PC-9 (cell line): ENCODE results near the gene CAPG. TPM values are rescaled to one million over a fixed set of nuclear protein-coding genes. Genes with fewer than 3 reads are reported as not detected.

Experiments
- BruUV-seq: library from RNA; stranded (reverse); fragments of 400-500 nt; replicated peaks from 2 replicates; lab custom pipeline; 2021; lab: Mats Ljungman, UMichigan
- CTCF ChIA-PET: fragments of 300-600 bp; sonication (Branson Sonifier 250); formaldehyde crosslinking; loops from one replicate; lab custom pipeline; 2022; ENCODE audit warnings: antibody characterized with exemption; lab: Charles Lee
- POLR2A ChIA-PET: fragments of 300-600 bp; sonication (Branson Sonifier 250); formaldehyde crosslinking; loops from one replicate; lab custom pipeline; 2022; ENCODE audit warnings: antibody characterized with exemption; ENCODE audit not compliant: unreplicated experiment; lab: Charles Lee
- DNase-seq, 2 experiments: peaks; one replicate each; pipeline versions ENCODE4 v3.0.0 to v3.0.0-alpha.2; 2015 to 2022; ENCODE audit warnings: mixed read lengths in 1 of 2
- H2AFZ ChIP-seq: fragments of 200-600 bp; sonication (generic); 2 replicates; pipeline ENCODE4 v1.8.1; 2017; ENCODE audit warnings: antibody characterized with exemption
- H3F3A ChIP-seq: fragments of 200-600 bp; sonication (generic); 2 replicates; pipeline ENCODE4 v1.8.1; 2017; ENCODE audit warnings: antibody characterized with exemption, mild to moderate bottlenecking, low read depth; ENCODE audit not compliant: insufficient read depth
- H3K27ac ChIP-seq: fragments of 200-600 bp; sonication (generic); 2 replicates; pipeline ENCODE4 v1.6.1; 2016; ENCODE audit warnings: mixed run types
- H3K27me3 ChIP-seq: fragments of 200-600 bp; sonication (generic); 2 replicates; pipeline ENCODE4 v1.6.1; 2016; ENCODE audit warnings: low read depth, mixed run types; ENCODE audit not compliant: insufficient read depth
- H3K36me3 ChIP-seq: fragments of 200-600 bp; sonication (generic); 2 replicates; pipeline ENCODE4 v1.6.1; 2016; ENCODE audit warnings: low read depth, mixed run types
- H3K4me1 ChIP-seq: fragments of 200-600 bp; sonication (generic); replicated peaks from 2 replicates; pipeline ENCODE4 v1.6.1; 2016; ENCODE audit warnings: mixed run types; ENCODE audit not compliant: insufficient read depth
- H3K4me2 ChIP-seq: fragments of 200-600 bp; sonication (generic); 2 replicates; pipeline ENCODE4 v1.6.1; 2017; ENCODE audit warnings: mixed run types
- H3K4me3 ChIP-seq: fragments of 200-600 bp; sonication (generic); 2 replicates; pipeline ENCODE4 v1.6.1; 2016; ENCODE audit warnings: mixed run types
- H3K79me2 ChIP-seq: fragments of 200-600 bp; sonication (generic); 2 replicates; pipeline ENCODE4 v1.6.1; 2017; ENCODE audit warnings: low read depth, mixed run types
- H3K9me2 ChIP-seq: fragments of 200-600 bp; sonication (generic); 2 replicates; pipeline ENCODE4 v1.8.1; 2017; ENCODE audit warnings: mild to moderate bottlenecking; ENCODE audit not compliant: insufficient read depth
- H3K9me3 ChIP-seq: fragments of 200-600 bp; sonication (generic); 2 replicates; pipeline ENCODE4 v1.8.1; 2016; ENCODE audit warnings: low read depth; ENCODE audit not compliant: insufficient read depth
- H4K20me1 ChIP-seq: fragments of 200-600 bp; sonication (generic); 2 replicates; pipeline ENCODE4 v1.8.1; 2017; ENCODE audit not compliant: insufficient read depth
- EZH2 ChIP-seq: fragments of 200-600 bp; sonication (generic); IDR thresholded peaks from 2 replicates; pipeline ENCODE4 v1.8.0; 2017; ENCODE audit warnings: antibody characterized with exemption, low read depth
- intact Hi-C: fragments of 100-400 bp; cut with micrococcal nuclease; formaldehyde crosslinking; loops from one replicate; pipeline ENCODE4 v1.10.0; 2022; ENCODE audit not compliant: unreplicated experiment
- total RNA-seq: library from RNA; stranded (reverse); gene quantifications from 2 replicates; pipeline ENCODE4 v1.2.3, GENCODE V29; 2021
- TF ChIP-seq, protein P1 (sequence below): fragments of 200-600 bp; sonication (generic); conservative IDR thresholded peaks from 2 replicates; pipeline ENCODE4 v1.6.1; 2017; ENCODE audit warnings: mixed run types, antibody characterized with exemption, mild to moderate bottlenecking, moderate library complexity

CAPG gene
- total RNA-seq, 1 experiment from 2014 or later, result 417 TPM

DNA sequence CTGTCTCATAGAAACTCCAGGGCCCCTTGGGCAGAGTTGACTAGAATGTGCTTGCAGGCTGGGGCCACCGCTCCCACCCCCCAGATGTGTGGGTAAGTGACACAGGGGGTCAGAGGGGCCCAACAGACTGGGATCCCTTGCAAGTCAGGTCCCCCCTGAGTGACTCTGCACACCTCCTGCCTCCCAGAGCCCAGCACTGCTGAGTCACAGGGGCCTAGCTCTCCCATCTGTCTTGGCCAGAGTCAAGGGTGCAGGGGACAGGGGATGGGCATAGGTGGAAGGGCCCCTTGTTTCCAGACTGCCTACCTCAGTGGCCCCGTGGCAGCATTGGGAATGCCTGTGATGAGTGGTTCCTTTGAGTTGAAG lies 19.7 kb upstream of the CAPG start:
- Histone ChIP-seq H2AFZ (no peak overlapping the region), H3K27ac (no peak overlapping the region), H3K4me1 (peaks cover 21% of the 10 kb centered on the region), H4K20me1 (no peaks in the 10 kb centered on the region), H3K79me2 (no peaks in the 10 kb centered on the region), H3K27me3 (no peaks in the 10 kb centered on the region), H3K4me2 (no peak overlapping the region), H3K9me3 (no peaks in the 10 kb centered on the region), H3F3A (peaks cover 19% of the 10 kb centered on the region; the same call in 1 of the 2 replicates), H3K4me3 (no peak overlapping the region), H3K9me2 (no peaks in the 10 kb centered on the region), H3K36me3 (no peaks in the 10 kb centered on the region)
- TF ChIP-seq, protein P1, sequence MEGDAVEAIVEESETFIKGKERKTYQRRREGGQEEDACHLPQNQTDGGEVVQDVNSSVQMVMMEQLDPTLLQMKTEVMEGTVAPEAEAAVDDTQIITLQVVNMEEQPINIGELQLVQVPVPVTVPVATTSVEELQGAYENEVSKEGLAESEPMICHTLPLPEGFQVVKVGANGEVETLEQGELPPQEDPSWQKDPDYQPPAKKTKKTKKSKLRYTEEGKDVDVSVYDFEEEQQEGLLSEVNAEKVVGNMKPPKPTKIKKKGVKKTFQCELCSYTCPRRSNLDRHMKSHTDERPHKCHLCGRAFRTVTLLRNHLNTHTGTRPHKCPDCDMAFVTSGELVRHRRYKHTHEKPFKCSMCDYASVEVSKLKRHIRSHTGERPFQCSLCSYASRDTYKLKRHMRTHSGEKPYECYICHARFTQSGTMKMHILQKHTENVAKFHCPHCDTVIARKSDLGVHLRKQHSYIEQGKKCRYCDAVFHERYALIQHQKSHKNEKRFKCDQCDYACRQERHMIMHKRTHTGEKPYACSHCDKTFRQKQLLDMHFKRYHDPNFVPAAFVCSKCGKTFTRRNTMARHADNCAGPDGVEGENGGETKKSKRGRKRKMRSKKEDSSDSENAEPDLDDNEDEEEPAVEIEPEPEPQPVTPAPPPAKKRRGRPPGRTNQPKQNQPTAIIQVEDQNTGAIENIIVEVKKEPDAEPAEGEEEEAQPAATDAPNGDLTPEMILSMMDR, result no peak
- no peak for TF ChIP-seq EZH2
- ChIA-PET CTCF (no interaction called here), POLR2A (no interaction called here)
- intact Hi-C loops, result no loop called here
- no peak for DNase-seq
- BruUV-seq, result no TSS peak

DNA sequence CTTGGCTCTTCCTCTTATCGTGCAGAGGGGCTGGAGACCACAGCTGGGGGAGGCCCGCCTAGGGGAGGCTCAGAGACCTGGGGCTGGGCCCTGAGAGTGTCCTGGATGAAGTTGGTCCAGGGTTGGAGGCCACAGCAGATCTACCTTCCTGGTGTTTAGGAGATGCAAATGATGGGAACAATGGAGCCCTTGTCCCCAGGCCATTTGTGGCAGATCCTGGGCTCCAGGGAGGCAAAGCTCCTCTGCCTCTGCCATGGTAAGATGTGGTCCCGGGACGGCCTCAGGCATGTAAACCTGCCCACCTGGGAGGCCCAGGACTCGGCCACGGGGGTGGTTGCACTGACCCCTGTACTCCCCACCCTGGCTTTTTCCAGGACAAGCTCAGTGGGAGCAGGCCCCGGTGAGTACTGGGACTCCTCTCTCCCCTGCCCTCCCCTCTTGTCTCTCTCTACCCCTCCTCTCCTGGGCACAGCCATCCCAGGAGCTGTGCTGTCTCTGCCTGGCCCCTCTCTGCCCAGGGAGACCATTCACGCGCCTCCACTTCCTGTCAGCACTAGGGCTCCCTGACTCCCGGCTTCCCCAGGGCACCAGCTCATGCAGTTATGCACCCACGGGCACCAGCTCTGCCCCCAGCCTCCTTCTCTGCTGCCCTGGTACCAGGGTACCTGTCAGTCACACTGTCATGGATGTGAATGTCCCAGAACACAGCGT lies 19.2 kb upstream of the CAPG start:
- Histone ChIP-seq H3K36me3 (no peaks in the 10 kb centered on the region), H3K79me2 (no peaks in the 10 kb centered on the region), H3K4me3 (no peak overlapping the region), H2AFZ (0 out of 2 replicates have a peak overlapping the region, but pooled peaks have one; percentile 11), H3F3A (peaks cover 16% of the 10 kb centered on the region; the same call in 1 of the 2 replicates), H3K4me2 (no peak overlapping the region), H3K27me3 (no peaks in the 10 kb centered on the region), H3K9me2 (no peaks in the 10 kb centered on the region), H3K9me3 (no peaks in the 10 kb centered on the region), H3K4me1 (peaks cover 18% of the 10 kb centered on the region), H3K27ac (no peak overlapping the region), H4K20me1 (no peaks in the 10 kb centered on the region)
- ChIA-PET POLR2A (no interaction called here), CTCF (interaction anchor here (0.6 kb wide), 1 partner anchor 11 kb away, joined by 3 read pairs; no protein-coding TSS in a partner anchor)
- intact Hi-C loops, result no loop called here
- BruUV-seq, result no TSS peak
- no peak for DNase-seq
- no peak for TF ChIP-seq EZH2
- TF ChIP-seq, protein P1, result no peak

DNA sequence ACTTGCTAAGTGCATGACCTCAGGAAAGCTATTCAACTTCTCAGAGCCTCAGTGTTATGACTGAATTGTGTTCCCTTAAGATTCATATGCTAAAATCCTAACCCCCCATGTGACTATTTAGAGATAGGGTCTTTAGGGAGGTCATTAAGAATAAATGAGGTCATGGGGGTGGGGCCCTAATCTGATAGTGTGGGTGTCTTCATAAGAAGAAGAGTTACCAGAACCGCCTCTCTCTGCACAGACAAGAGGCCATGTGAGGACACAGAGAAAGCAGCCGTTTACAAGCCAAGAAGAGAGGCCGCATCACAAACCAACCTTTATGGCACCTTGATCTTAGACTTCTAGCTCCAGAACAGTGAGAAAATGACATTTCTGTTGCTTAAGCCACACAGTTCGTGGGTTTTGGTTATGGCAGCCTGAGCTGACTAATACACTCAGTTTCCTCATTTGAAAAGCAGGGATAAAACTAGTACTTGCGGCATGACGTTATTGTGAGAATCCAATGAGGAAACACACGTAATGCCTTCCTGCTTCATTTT lies 18.2 kb upstream of the CAPG start:
- Histone ChIP-seq H3K36me3 (no peaks in the 10 kb centered on the region), H3K27ac (no peak overlapping the region)
- CTCF ChIA-PET, result interaction anchor here (0.6 kb wide), 1 partner anchor 11 kb away, joined by 3 read pairs; no protein-coding TSS in a partner anchor

More for the DNA sequence above, 18.2 kb upstream of the CAPG start:
- no peaks in the 10 kb centered on the region for H3K9me3 ChIP-seq
- no peak for DNase-seq
- no peak overlapping the region for H3K4me3 ChIP-seq
- TF ChIP-seq, protein P1, result no peak
- TF ChIP-seq EZH2, result no peak
- BruUV-seq, result no TSS peak
- H4K20me1 ChIP-seq, result no peaks in the 10 kb centered on the region
- H2AFZ ChIP-seq, result no peak overlapping the region
- H3K4me2 ChIP-seq, result no peak overlapping the region
- H3K4me1 ChIP-seq, result peaks cover 9% of the 10 kb centered on the region
- intact Hi-C loops, result no loop called here
- POLR2A ChIA-PET, result no interaction called here
- H3K9me2 ChIP-seq, result no peaks in the 10 kb centered on the region
- H3K27me3 ChIP-seq, result no peaks in the 10 kb centered on the region
- peaks cover 8% of the 10 kb centered on the region; the same call in 1 of the 2 replicates for H3F3A ChIP-seq
- no peaks in the 10 kb centered on the region for H3K79me2 ChIP-seq
